GM18517 (cell line): ENCODE data around the gene MARK4.
"Not testable (repeated sequence)": the region's sequence is repeated elsewhere in the genome, so short reads cannot be mapped to it uniquely, and the experiment has no call there.

Experiments
- ATAC-seq: cut with Tn5 transposase; IDR thresholded peaks from one replicate; pipeline ENCODE4 v1.9.1; 2021; ENCODE audit warnings: mild to moderate bottlenecking, moderate library complexity; ENCODE audit not compliant: unreplicated experiment

MARK4 gene

DNA sequence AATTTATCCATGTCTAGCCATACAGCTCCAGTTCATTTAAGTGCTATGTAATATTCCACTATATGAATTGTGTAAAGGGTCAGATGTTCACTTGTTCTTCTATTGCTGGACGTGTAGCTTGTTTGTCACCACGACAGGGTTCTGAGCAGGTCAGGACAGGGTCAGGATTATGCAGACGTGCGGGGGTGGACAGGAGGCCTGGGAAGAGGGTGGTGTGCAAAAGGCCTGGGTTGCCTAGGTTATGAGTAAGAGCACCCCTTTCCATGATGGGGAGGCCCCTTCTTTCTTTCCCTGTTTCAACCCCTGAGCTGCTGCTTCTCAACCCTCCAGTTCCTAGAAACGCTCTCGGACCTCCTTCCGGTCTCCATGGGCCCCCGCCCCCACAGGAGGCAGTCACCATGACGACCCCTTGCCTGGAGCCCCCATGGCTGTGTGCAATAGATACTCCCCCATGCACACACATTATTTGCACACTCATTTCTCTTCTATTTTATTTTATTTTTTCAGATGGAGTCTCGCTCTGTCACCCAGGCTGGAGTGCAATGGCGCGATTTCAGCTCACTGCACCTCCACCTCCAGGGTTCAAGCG is 7.8 kb upstream of the MARK4 start:
- no peak for ATAC-seq

DNA sequence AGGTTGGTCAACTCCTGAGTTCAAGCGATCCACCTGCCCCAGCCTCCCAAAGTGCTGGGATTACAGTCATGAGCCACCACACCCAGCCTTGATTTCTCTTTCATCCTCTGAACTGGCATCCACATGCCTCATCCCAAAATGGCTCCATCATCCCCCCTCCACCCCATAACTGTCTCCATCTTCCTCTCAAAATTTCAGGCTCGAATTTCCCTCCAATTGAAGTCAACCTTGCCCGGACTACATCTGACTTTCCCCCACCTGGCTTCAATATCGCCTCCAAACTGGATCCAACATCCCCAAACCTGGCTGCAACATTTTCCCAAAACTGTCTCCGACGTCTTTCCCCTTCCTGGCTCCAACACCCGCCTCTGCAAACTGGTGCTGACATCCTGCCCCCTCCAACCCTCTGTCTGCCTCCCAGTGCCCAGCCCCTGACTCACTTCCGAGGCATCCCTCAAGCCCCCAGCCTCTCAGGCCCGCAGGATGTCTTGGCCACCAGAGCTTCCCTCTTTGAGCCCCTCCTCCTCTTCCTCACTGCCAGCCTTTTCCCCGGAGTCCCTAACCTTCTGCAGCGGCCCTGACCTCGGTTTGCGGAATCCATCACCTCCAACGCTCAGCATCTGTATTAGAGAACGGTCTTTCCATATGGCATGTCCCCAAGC is 6.8 kb upstream of the MARK4 start:
- no peak for ATAC-seq

- no peak for ATAC-seq
Observed at GRCh38 chr19:45245334-45245787, 5.7 kb upstream of the MARK4 start, which contains the start of gene EXOC3L2. Gene EXOC3L2 (minus strand): TSS chr19:45245407. CDS start chr19:45239045, 6,362 bp downstream.

GRCh38 chr19:45245826-45246225 is 5.2 kb upstream of the MARK4 start:
- no peak for ATAC-seq

- ATAC-seq, result no peak
Observed at GRCh38 chr19:45247136-45247535, 3.9 kb upstream of the MARK4 start.

GRCh38 chr19:45249261-45250033 is 1.6 kb upstream of the MARK4 start:
- no peak for ATAC-seq

DNA sequence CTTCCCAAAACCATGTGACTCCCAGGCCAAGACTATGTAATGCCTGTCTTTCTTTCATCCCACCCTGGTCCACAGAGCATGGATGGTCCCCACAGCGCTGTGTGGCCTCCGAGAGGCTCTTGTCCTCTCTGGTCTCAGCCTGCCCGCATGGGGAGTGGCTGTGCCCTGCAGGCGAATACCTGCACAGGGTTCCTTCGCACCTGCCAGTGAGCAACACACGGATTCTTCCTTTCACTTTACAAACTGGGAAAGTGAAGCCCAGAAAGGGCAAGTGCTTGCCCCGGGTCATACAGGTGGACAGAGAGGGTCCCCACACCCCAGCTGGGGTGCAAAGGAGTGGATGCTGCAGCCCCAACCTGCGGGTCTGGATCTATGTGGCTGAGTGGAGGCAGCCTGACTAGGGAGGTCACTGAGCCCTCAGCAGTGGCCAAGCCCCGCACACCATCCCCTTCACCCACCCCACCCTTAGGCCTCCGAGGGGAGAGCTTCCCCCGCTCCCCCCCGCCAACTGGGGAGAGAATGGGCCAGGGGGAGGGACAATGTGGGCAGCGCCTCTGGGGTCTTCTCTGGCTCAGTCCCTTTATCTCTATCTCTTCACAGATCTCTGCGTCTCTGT is 747 bp upstream of the MARK4 start:
- no peak for ATAC-seq

- ATAC-seq, result no peak
Observed at GRCh38 chr19:45251452-45252354, 632 bp downstream of the MARK4 start.

DNA sequence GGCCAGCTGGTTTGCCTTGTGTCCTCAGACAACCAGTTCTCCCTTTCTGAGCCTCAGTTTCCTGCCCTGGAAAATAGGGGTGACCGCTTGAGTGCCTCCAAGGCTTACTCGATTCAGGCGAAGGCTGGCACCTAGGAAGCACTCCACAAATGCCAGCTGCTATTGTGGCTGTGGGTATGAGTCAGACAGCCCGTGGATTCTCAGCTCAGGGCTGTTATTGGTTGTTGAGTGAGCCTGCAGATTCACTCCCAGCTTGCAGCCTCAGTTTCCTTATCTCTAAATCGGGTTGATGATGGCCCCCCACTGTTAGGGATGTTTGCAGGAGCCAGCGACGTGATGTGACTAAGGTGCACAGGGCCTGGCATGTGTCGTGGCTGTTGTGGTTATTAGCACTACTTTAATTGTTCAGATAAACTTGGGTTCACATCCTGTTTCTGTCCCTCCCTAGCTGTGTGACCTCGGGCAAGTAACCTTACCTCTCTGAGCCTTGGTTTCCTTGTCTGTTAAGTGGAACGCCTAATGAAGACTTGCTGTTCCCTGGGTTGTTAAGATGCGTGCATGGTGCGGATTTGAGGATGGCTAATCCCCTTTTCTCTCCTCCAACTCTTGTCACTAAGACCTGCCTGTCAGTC is 2.4 kb downstream of the MARK4 start:
- no peak for ATAC-seq

DNA sequence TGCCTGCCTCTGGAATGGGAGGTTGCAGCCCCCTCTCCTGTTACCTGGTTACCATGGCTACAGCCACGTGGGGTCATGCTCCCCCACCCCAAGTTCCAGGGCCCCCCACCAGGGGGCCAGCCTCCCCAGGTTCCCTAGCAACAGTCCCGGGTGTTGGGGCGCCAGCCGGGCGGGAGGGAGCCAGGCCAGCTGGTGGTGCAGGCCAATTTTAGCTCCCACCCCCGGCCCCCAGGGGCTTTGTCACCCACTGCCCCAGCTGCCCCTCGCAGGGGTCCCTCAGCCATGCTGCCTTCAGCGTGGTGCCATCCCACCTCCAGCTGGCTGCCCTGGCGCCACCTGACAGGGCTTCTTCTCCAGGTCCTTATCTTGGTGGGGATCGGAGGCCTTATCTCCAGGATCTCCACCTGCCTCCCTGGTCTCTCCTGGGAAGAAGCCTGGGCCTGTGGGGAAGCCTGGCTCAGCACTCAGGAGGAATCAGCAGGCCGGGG is 3.0 kb downstream of the MARK4 start:
- no peak for ATAC-seq

DNA sequence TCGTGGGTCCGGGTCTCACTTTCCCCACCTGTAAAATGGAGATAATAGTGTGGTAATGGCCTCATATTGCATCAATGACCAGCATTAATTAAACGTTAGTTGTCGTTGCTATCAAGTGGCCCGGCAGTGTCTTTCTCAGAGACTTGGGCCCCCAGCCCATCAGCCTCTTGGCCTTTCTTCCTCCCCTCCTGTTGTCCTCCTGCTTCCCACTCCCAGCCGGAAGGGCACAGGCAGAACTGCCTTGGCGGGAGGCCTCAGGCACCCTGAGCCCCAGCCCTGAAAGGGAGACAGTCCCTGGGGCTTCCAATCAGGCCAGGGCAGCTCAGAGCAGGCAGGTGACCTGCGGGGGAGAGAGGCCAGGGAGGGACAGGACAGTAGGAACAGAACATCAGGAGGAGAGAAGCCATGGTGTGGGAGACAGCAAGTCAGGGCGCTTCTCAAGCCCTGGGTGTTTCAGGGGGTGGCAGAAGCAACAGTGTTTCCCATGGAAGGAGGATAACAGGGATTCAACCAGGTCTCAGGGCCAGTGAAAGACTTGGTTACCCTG is 4.6 kb downstream of the MARK4 start:
- ATAC-seq, result no peak

DNA sequence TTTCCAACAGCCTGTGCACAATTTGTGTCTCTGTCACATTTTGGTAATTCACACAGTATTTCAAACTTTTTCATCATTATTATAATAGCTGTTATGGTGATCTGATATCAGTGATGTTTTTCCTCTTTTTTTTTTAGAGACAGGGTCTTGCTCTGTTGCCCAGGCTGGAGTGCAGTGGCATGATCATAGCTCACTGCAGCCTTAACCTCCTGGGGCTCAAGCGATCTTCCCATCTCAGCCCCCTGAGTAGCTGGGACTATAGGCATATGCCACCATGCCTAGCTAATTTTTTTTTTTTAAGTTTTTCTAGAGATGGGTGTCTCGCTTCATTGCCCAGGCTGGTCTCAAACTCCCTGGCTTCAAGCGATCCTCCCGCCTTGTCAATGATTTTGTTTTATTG is 5.8 kb downstream of the MARK4 start:
- ATAC-seq, result no peak

DNA sequence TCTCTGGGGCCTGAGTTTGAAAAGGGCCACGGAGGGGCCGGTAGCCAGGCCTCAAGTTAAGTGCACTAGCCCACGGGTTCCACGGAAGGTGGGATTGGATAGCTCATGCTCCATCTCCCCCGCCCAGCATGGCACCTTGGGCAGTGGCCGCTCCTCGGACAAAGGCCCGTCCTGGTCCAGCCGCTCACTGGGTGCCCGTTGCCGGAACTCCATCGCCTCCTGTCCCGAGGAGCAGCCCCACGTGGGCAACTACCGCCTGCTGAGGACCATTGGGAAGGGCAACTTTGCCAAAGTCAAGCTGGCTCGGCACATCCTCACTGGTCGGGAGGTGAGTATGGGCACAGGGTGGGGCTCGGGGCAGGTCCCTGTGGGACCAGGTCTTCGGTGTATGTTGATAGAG is 7.8 kb downstream of the MARK4 start:
- no peak for ATAC-seq

DNA sequence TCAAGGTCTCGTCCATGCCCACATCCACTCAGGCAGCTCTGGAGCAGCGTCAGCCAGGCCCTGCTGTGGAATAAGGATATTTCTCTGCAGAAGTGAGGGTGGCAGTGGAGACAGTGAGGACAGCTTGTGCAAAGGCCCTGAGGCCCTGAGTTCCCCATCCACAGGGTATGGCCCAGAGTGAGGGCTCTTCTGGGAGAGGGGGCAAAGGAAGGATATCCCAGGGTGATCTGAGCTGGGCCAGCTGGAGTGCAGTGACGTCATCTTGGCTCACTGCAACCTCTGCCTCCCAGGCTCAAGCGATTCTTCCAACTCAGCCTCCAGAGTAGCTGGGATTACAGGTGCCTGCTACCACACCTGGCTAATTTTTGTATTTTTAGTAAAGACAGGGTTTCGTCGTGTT is 11.5 kb downstream of the MARK4 start:
- ATAC-seq, result no peak

DNA sequence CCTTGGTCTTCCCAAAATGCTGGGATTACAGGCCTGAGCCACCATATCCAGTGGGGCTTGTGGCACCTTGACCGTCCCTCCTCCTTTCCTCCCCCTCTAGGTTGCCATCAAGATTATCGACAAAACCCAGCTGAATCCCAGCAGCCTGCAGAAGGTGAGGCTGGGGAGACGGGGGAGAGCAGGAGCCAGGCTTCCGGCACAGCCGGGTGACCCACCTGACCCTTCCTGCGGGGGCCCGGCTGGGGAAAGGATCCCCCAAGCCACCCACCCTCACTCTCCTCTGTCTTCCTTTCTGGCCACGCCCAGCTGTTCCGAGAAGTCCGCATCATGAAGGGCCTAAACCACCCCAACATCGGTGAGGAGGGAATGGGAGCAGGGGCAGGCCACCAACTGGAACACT is 11.9 kb downstream of the MARK4 start:
- no peak for ATAC-seq

GRCh38 chr19:45264781-45265317 is 13.8 kb downstream of the MARK4 start:
- ATAC-seq, result no peak

- ATAC-seq, result no peak
Observed at GRCh38 chr19:45265375-45265774, 14.3 kb downstream of the MARK4 start.

DNA sequence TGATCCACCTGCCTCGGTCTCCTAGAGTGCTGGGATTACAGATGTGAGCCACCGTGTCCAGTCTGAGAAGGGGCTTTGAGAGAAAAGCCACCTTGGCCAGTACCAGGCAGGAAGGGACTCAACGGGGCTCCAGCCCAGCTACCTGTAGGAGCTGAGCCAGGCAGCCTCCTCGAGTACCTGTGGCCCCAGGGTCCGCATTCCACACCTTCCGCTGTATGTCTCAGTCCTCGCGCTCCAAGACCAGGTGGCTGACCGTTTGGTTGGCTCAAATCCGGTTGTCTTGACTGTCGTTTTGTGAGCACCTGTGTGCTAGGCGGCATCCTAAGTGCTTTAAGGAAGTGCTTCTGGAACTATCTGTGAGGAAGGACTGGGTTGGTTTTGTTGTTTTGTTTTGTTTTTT is 16.2 kb downstream of the MARK4 start:
- ATAC-seq, result no peak

- not testable (repeated sequence) for ATAC-seq
Observed at GRCh38 chr19:45269939-45270338, 18.9 kb downstream of the MARK4 start.
